Lower leg skin (tissue), 4 donors: Measurements from ENCODE around the gene VASN. TPM values are rescaled to one million over a fixed set of nuclear protein-coding genes. Genes with fewer than 3 reads are reported as not detected.

Experiments used
- DNase-seq, 2 donors: peaks; one replicate each; pipeline ENCODE4 v3.0.0-alpha.2; 2019; ENCODE audit warnings: low spot score in 2 of 2
- H3K4me3 ChIP-seq: fragments of 200-600 bp; sonication (generic); 2 replicates; pipeline ENCODE4 v1.5.1; 2017; ENCODE audit warnings: mild to moderate bottlenecking, low read depth; ENCODE audit not compliant: poor library complexity, severe bottlenecking
- POLR2A ChIP-seq, 2 donors: fragments of 450-650 bp; IDR thresholded peaks; one replicate each; pipeline ENCODE4 v1.6.1; 2016 to 2017; ENCODE audit warnings: antibody characterized with exemption in 2 of 2, mild to moderate bottlenecking in 1 of 2, moderate library complexity in 1 of 2
- WGBS, 2 donors: methylation state at CpG; one replicate each; pipeline ENCODE4 v1.1.5; 2018; 5-methylcytosine and 5-hydroxymethylcytosine counted together
- intact Hi-C: fragments of 100-400 bp; cut with DNase I; formaldehyde crosslinking; loops from one replicate; pipeline ENCODE4 v1.15.0; 2023; ENCODE audit warnings: low total_unique reads
- total RNA-seq, 4 donors: library from RNA; depleted of rRNA; stranded (reverse); fragments of >200 nt; gene quantifications; one replicate each; pipeline ENCODE4 v1.1.0, GENCODE V29; 2016
- TF ChIP-seq, protein P1 (sequence below), 3 donors: fragments of 450-650 bp; IDR thresholded peaks; one replicate each; pipeline ENCODE4 v1.5.1; 2016; ENCODE audit warnings: antibody characterized with exemption in 3 of 3, mild to moderate bottlenecking in 3 of 3, moderate library complexity in 2 of 3

VASN gene
- total RNA-seq, result 10 to 100 TPM; 35.6 to 52.8 (median 46.7) TPM

DNA sequence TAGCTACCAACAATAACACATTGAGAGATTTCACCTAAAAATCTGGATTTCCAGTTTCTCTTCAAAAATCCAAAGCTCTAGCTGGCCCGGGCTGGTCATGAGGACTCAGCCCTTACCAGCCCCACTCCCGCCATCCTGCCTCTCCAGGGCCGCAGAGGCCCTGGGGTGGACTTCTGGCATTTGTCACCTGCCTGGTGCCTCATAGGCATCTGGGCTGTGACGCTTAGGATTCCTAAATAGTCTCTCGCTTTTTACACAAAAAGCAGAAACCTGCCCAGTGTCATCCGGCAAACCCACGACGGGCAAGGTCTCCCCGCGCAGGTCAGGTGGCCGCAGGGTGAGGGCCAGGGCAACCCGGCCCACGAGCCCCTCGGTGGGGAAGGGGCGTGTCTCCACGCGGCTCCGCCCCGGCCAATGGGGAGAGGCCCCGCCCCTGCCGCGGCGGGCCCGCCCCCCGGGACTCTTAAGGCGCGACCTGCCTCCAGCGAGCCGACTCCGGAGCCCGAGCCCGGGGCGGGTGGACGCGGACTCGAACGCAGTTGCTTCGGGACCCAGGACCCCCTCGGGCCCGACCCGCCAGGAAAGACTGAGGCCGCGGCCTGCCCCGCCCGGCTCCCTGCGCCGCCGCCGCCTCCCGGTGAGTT, at the start of gene VASN:
TSS of gene VASN (plus strand) at position 492 of the 644 bp plus-strand sequence. CDS start 9,030 bp downstream, outside the sequence.
- peak within 1 kb of the TSS; percentile 35 for H3K4me3 ChIP-seq
- peak; percentile 67 to 96 for DNase-seq
- intact Hi-C loops, result loop anchor here (10.0 kb wide), 1 partner anchor 1133 kb away; no protein-coding TSS in a partner anchor
- peak in 1 of 2 donors; percentile 96 for TF ChIP-seq POLR2A (IDR thresholded peaks at IDR 0.05)
- TF ChIP-seq, protein P1, sequence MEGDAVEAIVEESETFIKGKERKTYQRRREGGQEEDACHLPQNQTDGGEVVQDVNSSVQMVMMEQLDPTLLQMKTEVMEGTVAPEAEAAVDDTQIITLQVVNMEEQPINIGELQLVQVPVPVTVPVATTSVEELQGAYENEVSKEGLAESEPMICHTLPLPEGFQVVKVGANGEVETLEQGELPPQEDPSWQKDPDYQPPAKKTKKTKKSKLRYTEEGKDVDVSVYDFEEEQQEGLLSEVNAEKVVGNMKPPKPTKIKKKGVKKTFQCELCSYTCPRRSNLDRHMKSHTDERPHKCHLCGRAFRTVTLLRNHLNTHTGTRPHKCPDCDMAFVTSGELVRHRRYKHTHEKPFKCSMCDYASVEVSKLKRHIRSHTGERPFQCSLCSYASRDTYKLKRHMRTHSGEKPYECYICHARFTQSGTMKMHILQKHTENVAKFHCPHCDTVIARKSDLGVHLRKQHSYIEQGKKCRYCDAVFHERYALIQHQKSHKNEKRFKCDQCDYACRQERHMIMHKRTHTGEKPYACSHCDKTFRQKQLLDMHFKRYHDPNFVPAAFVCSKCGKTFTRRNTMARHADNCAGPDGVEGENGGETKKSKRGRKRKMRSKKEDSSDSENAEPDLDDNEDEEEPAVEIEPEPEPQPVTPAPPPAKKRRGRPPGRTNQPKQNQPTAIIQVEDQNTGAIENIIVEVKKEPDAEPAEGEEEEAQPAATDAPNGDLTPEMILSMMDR (IDR thresholded peaks at IDR 0.05), result no peak
- WGBS, 2 donors, result 7 to 24% methylated on average over 10 to 18 of the region's 50 CpGs

DNA sequence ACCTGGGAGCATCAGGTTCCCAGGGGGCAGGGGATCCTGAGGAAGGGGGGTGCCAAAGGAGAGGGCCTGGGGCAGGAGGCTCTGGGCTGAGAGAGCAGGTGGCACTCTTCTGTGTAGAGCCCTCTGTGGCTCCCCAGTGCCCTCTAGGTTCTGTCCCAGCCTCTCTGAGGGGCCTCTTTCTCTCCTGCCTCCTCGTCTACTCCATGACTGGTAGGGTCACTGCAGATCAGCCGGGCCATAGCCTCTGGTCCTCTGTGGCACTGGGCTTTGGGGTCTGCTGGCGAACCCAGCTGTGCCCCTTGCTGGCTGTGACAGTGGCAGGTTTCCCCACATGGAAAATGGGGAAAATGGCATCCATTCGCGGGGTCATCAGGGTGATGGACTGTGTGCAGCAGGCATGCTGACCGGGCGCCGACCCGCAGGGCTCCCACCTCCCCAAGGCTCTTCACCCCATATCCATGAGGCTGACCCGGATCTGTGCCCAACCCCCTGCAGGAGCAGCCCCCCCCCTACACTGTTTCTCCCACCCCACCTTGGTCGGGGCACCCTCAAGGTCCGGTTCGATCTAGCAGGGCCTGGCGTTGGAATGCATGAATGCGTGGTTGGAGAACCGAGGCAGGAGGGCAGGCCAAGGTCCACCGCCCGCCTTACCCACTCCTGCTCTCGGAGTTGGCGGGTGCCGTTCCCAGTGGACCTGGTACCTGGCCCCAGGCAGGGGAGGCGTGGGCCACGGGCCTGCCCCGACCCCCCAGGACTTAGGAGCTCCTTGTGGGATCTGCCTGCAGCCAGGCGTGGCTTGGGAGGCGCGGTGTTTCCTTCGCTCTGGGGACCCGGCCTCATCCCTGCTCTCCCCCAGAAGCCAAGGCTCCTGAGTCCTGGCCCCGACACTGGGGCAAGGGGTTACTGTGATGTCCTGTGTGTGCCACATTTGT, 49.3 kb upstream of the VASN start:
- TF ChIP-seq, protein P1 (IDR thresholded peaks at IDR 0.05), result no peak
- H3K4me3 ChIP-seq, result no peak overlapping the region
- no peak for DNase-seq
- intact Hi-C loops, result no loop called here
- WGBS, 2 donors, result 88 to 91% methylated on average over 21 to 23 of the region's 30 CpGs

DNA sequence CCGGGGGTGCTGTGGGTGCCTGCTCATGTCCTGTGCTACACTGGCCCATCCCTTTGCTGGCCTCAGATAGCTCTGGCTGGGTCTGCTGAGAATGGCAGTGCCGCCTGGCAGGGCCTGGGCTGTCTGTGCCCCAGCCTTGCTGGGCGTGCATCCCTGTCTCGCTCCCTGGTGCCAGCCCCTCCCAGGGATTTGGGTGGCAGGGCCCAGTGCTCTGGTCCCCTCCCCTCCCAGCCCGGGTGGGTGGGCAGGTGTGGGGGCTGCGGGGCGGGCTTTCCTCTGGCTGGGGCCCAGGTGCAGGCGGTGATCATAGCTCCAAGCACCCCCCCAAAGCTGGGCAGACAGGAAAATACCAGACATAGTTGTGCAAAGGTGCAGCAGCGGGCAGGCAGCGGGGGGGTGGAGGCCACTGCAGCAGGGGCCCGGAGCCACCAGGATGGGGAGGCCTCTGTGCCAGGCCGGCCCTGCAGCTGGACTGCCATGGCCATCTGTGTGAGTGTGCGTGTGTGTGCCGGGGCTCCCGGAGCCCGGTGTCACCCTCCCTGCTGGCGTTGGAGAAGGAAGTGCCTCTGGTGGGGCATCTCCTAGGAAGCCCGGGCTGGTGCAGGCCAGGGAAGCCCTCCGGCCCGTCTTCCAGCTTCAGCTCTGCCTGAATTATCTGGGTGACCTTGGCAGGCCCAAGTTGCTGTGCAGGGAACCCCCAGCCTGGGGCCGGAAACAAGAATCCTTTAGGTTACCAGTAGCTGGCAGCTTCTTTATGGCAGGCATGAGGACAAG, 48.4 kb upstream of the VASN start:
- 47 to 53% methylated on average over 13 to 17 of the region's 21 CpGs for WGBS, 2 donors
- no peak overlapping the region for H3K4me3 ChIP-seq
- no peak for TF ChIP-seq POLR2A (IDR thresholded peaks at IDR 0.05)
- TF ChIP-seq, protein P1 (IDR thresholded peaks at IDR 0.05), result no peak
- intact Hi-C loops, result no loop called here
- no peak for DNase-seq

DNA sequence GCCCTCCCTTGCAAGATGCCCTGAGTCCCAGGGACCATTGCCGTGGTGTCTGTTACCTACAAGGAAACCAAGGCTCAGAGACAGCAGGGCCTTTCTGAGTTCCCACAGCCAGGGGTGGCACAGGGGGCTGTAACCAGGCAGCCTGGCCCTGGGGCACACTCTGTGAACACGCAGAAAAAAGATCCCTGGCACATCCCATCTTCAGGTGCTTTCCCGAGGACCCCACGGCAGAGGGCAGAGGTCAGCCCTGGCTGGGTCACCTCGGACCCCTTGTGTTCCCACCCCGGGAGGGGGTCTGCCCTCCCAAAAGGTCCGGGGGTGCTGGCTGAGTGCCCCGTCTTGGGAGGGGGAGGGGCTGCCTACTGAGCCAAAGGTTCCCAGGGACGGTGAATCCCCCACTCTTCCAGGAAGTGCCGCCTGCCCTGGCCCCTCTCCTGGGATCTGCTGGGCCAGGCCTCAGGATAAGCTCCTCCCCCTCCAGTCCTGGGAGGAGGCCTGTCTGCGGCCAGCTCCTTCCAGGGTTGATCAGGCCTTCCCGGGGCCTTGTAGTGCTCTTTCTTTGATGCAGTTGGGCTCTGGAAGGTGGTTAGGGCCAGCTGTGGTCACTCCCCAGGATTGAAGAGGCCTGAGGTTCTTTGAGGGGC, 47.7 kb upstream of the VASN start:
- TF ChIP-seq POLR2A (IDR thresholded peaks at IDR 0.05), result no peak
- TF ChIP-seq, protein P1 (IDR thresholded peaks at IDR 0.05), result no peak
- no peak for DNase-seq
- intact Hi-C loops, result no loop called here
- 16 to 20% methylated on average over 10 of the region's 12 CpGs for WGBS, 2 donors
- H3K4me3 ChIP-seq, result no peak overlapping the region
